Right lobe of liver (tissue), 6 donors: ENCODE measurements around the gene INAVA. TPM values are rescaled to one million over a fixed set of nuclear protein-coding genes. Genes with fewer than 3 reads are reported as not detected.

Experiments
- ATAC-seq, 4 donors: fragments of 200-7000 bp; cut with Tn5 transposase; one replicate each; pipeline ENCODE4 v1.9.1; 2020; ENCODE audit warnings: mild to moderate bottlenecking in 4 of 4, moderate library complexity in 4 of 4
- DNase-seq, 3 donors: peaks; one replicate each; pipeline ENCODE4 v3.0.0-alpha.2; 2020
- H3K27ac ChIP-seq, 3 donors: fragments of 200-600 bp; one replicate each; pipeline ENCODE4 v1.8.0; 2022
- H3K27me3 ChIP-seq, 2 donors: fragments of 200-600 bp; one replicate each; pipeline ENCODE4 v1.8.0; 2022
- H3K36me3 ChIP-seq, 4 donors: fragments of 200-600 bp; sonication (generic) in 1 of 4; one replicate each; pipeline versions ENCODE4 v1.5.1 to v1.8.0; 2017 to 2022; ENCODE audit warnings: control low read depth in 1 of 4
- H3K4me1 ChIP-seq, 4 donors: fragments of 200-600 bp; sonication (generic) in 1 of 4; one replicate each; pipeline versions ENCODE4 v1.5.1 to v1.8.0; 2017 to 2022; ENCODE audit warnings: control low read depth in 1 of 4
- H3K4me3 ChIP-seq, 3 donors: fragments of 200-600 bp; one replicate each; pipeline ENCODE4 v1.8.0; 2022
- H3K9me3 ChIP-seq, 4 donors: fragments of 200-600 bp; sonication (generic) in 1 of 4; one replicate each; pipeline versions ENCODE4 v1.5.1 to v1.8.0; 2017 to 2022; ENCODE audit warnings: control low read depth in 1 of 4
- CTCF ChIP-seq, 4 donors: fragments of 200-600 bp in 3 of 4; fragments of 450-650 bp in 1 of 4; IDR thresholded peaks; one replicate each; pipeline versions ENCODE4 v1.5.1 to v1.8.0; 2016 to 2022; ENCODE audit warnings: antibody characterized with exemption in 4 of 4, mild to moderate bottlenecking in 2 of 4
- POLR2A ChIP-seq: fragments of 450-650 bp; IDR thresholded peaks from one replicate; pipeline ENCODE4 v1.6.1; 2017; ENCODE audit warnings: antibody characterized with exemption, mild to moderate bottlenecking
- WGBS: methylation state at CpG from one replicate; pipeline ENCODE4 v1.1.6; 2018; ENCODE audit warnings: low coverage, low lambda C conversion rate; ENCODE audit not compliant: insufficient coverage; ENCODE audit errors: missing lambda C conversion rate; 5-methylcytosine and 5-hydroxymethylcytosine counted together
- intact Hi-C, 2 donors: fragments of 100-400 bp; cut with DNase I; formaldehyde crosslinking; loops; one replicate each; pipeline versions ENCODE4 v1.11.2 to v1.14.1; 2022
- total RNA-seq, 6 experiments: library from RNA; depleted of rRNA in 2 of 6; stranded (reverse); fragments of >200 nt in 2 of 6; fragmentation: NEBNext Ultra II Directional in 3 of 6; extraction: Animal tissue kit (Norgen Biotek cat#: 25700) in 3 of 6; gene quantifications; one replicate each; pipeline versions ENCODE4 v1.1.0 to v1.2.4, GENCODE V29; 2016 to 2023
- donor health status: DM: no; HTN: yes; CAD: no.
- donor health status: DM: no; HTN: no; CAD: no.
- donor health status: DM: no; HTN: no; CAD: no.
- donor health status: DM: no; HTN: yes; CAD: no.
- donor health status: DM: no; HTN: yes; CAD: no.

INAVA gene
- total RNA-seq, 6 experiments from 2014 or later = 0.29 to 0.55 (median 0.41) TPM

GRCh38 chr1:200850554-200850953 lies 44.1 kb upstream of the INAVA start:
- peak in 1 of 4 donors; percentile 34 for ATAC-seq
- Histone ChIP-seq H3K4me3 (no peak overlapping the region), H3K27ac (no peak overlapping the region), H3K36me3 (peaks cover 0 to 15% (median 7%) of the 10 kb centered on the region in 4 donors), H3K27me3 (no peaks in the 10 kb centered on the region), H3K9me3 (no peaks in the 10 kb centered on the region), H3K4me1 (no peaks in the 10 kb centered on the region)
- no peak for DNase-seq
- TF ChIP-seq CTCF (IDR thresholded peaks at IDR 0.05) = no peak
- no peak for TF ChIP-seq POLR2A
- intact Hi-C loops = no loop called here

GRCh38 chr1:200856716-200857357 lies 37.9 kb upstream of the INAVA start:
- Histone ChIP-seq H3K27me3 (no peaks in the 10 kb centered on the region), H3K9me3 (no peaks in the 10 kb centered on the region), H3K27ac (no peak overlapping the region), H3K4me3 (no peak overlapping the region), H3K36me3 (peaks cover 0 to 8% (median 0%) of the 10 kb centered on the region in 4 donors), H3K4me1 (no peaks in the 10 kb centered on the region)
- intact Hi-C loops = no loop called here
- no peak for ATAC-seq
- WGBS = 66% methylated on average over 2 of the region's 2 CpGs
- DNase-seq = no peak
- TF ChIP-seq CTCF (IDR thresholded peaks at IDR 0.05) (no peak), POLR2A (no peak)

GRCh38 chr1:200857804-200858203 lies 36.9 kb upstream of the INAVA start:
- intact Hi-C loops = no loop called here
- 60% methylated on average over 1 of the region's 1 CpG for WGBS
- no peak overlapping the region for H3K4me3 ChIP-seq

GRCh38 chr1:200861937-200862647 lies 32.6 kb upstream of the INAVA start:
- no peak overlapping the region for H3K27ac ChIP-seq
- intact Hi-C loops = no loop called here
- DNase-seq = no peak
- H3K36me3 ChIP-seq = peaks cover 0 to 3% (median 0%) of the 10 kb centered on the region in 4 donors
- TF ChIP-seq POLR2A (no peak), CTCF (IDR thresholded peaks at IDR 0.05) (no peak)
- no peaks in the 10 kb centered on the region for H3K27me3 ChIP-seq
- H3K4me1 ChIP-seq = no peaks in the 10 kb centered on the region
- no peaks in the 10 kb centered on the region for H3K9me3 ChIP-seq
- 79% methylated on average over 2 of the region's 2 CpGs for WGBS
- no peak overlapping the region for H3K4me3 ChIP-seq
- ATAC-seq = no peak

More at GRCh38 chr1:200857804-200858203, 36.9 kb upstream of the INAVA start:
- no peaks in the 10 kb centered on the region for H3K9me3 ChIP-seq
- no peaks in the 10 kb centered on the region for H3K4me1 ChIP-seq
- no peak overlapping the region for H3K27ac ChIP-seq
- TF ChIP-seq CTCF (IDR thresholded peaks at IDR 0.05) = no peak
- DNase-seq (no peak), ATAC-seq (no peak)
- peaks cover 0 to 8% (median 0%) of the 10 kb centered on the region in 4 donors for H3K36me3 ChIP-seq
- H3K27me3 ChIP-seq = no peaks in the 10 kb centered on the region
